Epithelial cell of umbilical artery (primary cell): ENCODE measurements around the gene NOD2. TPM values are rescaled to one million over a fixed set of nuclear protein-coding genes. Genes with fewer than 3 reads are reported as not detected.

ENCODE experiments used
- total RNA-seq: library from RNA; depleted of rRNA; stranded (reverse); fragments of >200 nt; gene quantifications from 2 replicates; pipeline ENCODE4 v1.2.3, GENCODE V29; 2014

NOD2 gene
- total RNA-seq, result 0.30 TPM in 1 of 2 replicates, not detected in the other

GRCh38 chr16:50692999-50693781 lies at the start of gene NOD2:
TSS of gene NOD2 (plus strand) at chr16:50693606. CDS start at chr16:50699496, 5,890 bp downstream.

GRCh38 chr16:50681021-50681885 lies 12.2 kb upstream of the NOD2 start, which contains the start of gene SNX20:
TSS of gene SNX20 (minus strand) at chr16:50681312. CDS start at chr16:50677526, 3,786 bp downstream.

GRCh38 chr16:50741781-50742575 lies 48.6 kb downstream of the NOD2 start, which contains the start of gene CYLD:
TSS of gene CYLD (plus strand) at chr16:50742086. CDS start at chr16:50749699, 7,613 bp downstream.

Other genes starting within 250 kb of the NOD2 start
- under 0.01 TPM in 2 replicates for gene NKD1, start 145.2 kb upstream of the NOD2 start, total RNA-seq
- gene SNX20, start 12.3 kb upstream of the NOD2 start, total RNA-seq, result not detected in 2 replicates
- gene CYLD, start 48.5 kb downstream of the NOD2 start, total RNA-seq, result 17.5 and 37.1 TPM in 2 replicates